CD14-positive monocyte (primary cell): ENCODE data around the gene FOXD3. TPM values are rescaled to one million over a fixed set of nuclear protein-coding genes. Genes with fewer than 3 reads are reported as not detected.

Experiments
- DNase-seq, 3 donors: peaks; one replicate each; pipeline ENCODE4 v3.0.0-alpha.2; 2011 to 2022
- H2AFZ ChIP-seq: 2 replicates; pipeline ENCODE4 v1.6.0; 2012; ENCODE audit warnings: mild to moderate bottlenecking, low read depth, low read length, inconsistent platforms; ENCODE audit not compliant: insufficient read depth, poor library complexity, severe bottlenecking
- H3K27ac ChIP-seq, 2 donors: 1 replicate in 1 of 2; 2 replicates in 1 of 2; pipeline ENCODE4 v1.5.1; 2012 to 2013; ENCODE audit warnings: low read length in 2 of 2, control low read depth in 1 of 2, inconsistent platforms in 1 of 2, low read depth in 1 of 2, mild to moderate bottlenecking in 1 of 2
- H3K27me3 ChIP-seq, 2 donors: one replicate each; pipeline versions ENCODE4 v1.6.0 to v1.6.1; 2011 to 2013; ENCODE audit warnings: low read length in 2 of 2; ENCODE audit not compliant: control insufficient read depth in 2 of 2, insufficient read depth in 2 of 2
- H3K36me3 ChIP-seq, 2 donors: replicated peaks in 1 of 2; 1 replicate in 1 of 2; 2 replicates in 1 of 2; pipeline versions ENCODE4 v1.5.1 to v1.6.1; 2012 to 2013; ENCODE audit warnings: low read length in 2 of 2, control low read depth in 1 of 2, inconsistent platforms in 1 of 2, mild to moderate bottlenecking in 1 of 2; ENCODE audit not compliant: insufficient read depth in 2 of 2, control insufficient read depth in 1 of 2
- H3K4me1 ChIP-seq, 2 donors: 1 replicate in 1 of 2; 2 replicates in 1 of 2; pipeline versions ENCODE4 v1.5.1 to v1.6.1; 2012 to 2013; ENCODE audit warnings: low read length in 2 of 2, control low read depth in 1 of 2, inconsistent platforms in 1 of 2, mild to moderate bottlenecking in 1 of 2, moderate library complexity in 1 of 2; ENCODE audit not compliant: insufficient read depth in 2 of 2, control insufficient read depth in 1 of 2
- H3K4me2 ChIP-seq: replicated peaks from 2 replicates; pipeline ENCODE3; 2012; ENCODE audit warnings: low read length, moderate library complexity, mild to moderate bottlenecking; ENCODE audit not compliant: poor library complexity, severe bottlenecking; ENCODE audit errors: extremely low read depth
- H3K4me3 ChIP-seq, 3 experiments: fragments of 200-600 bp in 1 of 3; sonication (generic) in 1 of 3; replicated peaks in 1 of 3; 1 replicate in 2 of 3; 2 replicates in 1 of 3; pipeline ENCODE4 v1.5.1; 2011 to 2013; ENCODE audit warnings: low read length in 3 of 3, mild to moderate bottlenecking in 3 of 3, control low read depth in 2 of 3, low read depth in 2 of 3, inconsistent platforms in 1 of 3, moderate library complexity in 1 of 3
- H3K79me2 ChIP-seq: 2 replicates; pipeline ENCODE4 v1.6.0; 2012; ENCODE audit warnings: mild to moderate bottlenecking, control low read depth, inconsistent platforms, low read length, moderate library complexity; ENCODE audit not compliant: insufficient read depth
- H3K9ac ChIP-seq: 2 replicates; pipeline ENCODE4 v1.6.0; 2017; ENCODE audit warnings: low read length, mild to moderate bottlenecking; ENCODE audit not compliant: insufficient read depth, poor library complexity, severe bottlenecking
- H3K9me3 ChIP-seq, 2 donors: replicated peaks in 1 of 2; 1 replicate in 1 of 2; 2 replicates in 1 of 2; pipeline versions ENCODE4 v1.5.1 to v1.6.1; 2012 to 2013; ENCODE audit warnings: low read length in 2 of 2, control low read depth in 1 of 2; ENCODE audit not compliant: control insufficient read depth in 1 of 2, insufficient read depth in 1 of 2
- H4K20me1 ChIP-seq: 2 replicates; pipeline ENCODE4 v1.6.0; 2012; ENCODE audit warnings: mild to moderate bottlenecking, low read length, control low read depth, moderate library complexity; ENCODE audit not compliant: insufficient read depth
- H3K27ac Mint-ChIP-seq, 7 donors: one replicate each; pipeline ENCODE4 v1.8.0; 2020; ENCODE audit warnings: mild to moderate bottlenecking in 7 of 7, mixed read lengths in 7 of 7, moderate library complexity in 6 of 7, inconsistent platforms in 2 of 7
- H3K27me3 Mint-ChIP-seq, 3 donors: one replicate each; pipeline ENCODE4 v1.8.0; 2021 to 2022; ENCODE audit warnings: low read depth in 3 of 3, mild to moderate bottlenecking in 3 of 3, mixed read lengths in 3 of 3, moderate library complexity in 3 of 3, inconsistent platforms in 1 of 3
- H3K36me3 Mint-ChIP-seq, 2 donors: one replicate each; pipeline ENCODE4 v1.8.0; 2020; ENCODE audit warnings: mixed read lengths in 2 of 2, inconsistent platforms in 1 of 2, mild to moderate bottlenecking in 1 of 2
- H3K4me1 Mint-ChIP-seq: one replicate; pipeline ENCODE4 v1.8.0; 2020; ENCODE audit warnings: mild to moderate bottlenecking, mixed read lengths
- H3K4me3 Mint-ChIP-seq, 2 donors: one replicate each; pipeline ENCODE4 v1.8.0; 2020; ENCODE audit warnings: mild to moderate bottlenecking in 2 of 2, mixed read lengths in 2 of 2, moderate library complexity in 1 of 2
- H3K9me3 Mint-ChIP-seq, 7 donors: one replicate each; pipeline ENCODE4 v1.8.0; 2020 to 2022; ENCODE audit warnings: mixed read lengths in 7 of 7, mild to moderate bottlenecking in 6 of 7, moderate library complexity in 6 of 7, inconsistent platforms in 2 of 7
- WGBS: methylation state at CpG from one replicate; pipeline ENCODE4 v1.1.5; 2013; ENCODE audit warnings: missing lambda C conversion rate; ENCODE audit not compliant: insufficient coverage; 5-methylcytosine and 5-hydroxymethylcytosine counted together
- intact Hi-C, 2 donors: fragments of 100-400 bp; cut with micrococcal nuclease; formaldehyde crosslinking; loops; one replicate each; pipeline versions ENCODE4 v1.15.0 to v1.15.1; 2023
- polyA plus RNA-seq, 3 donors: library from polyadenylated mRNA; depleted of rRNA in 1 of 3; unstranded in 2 of 3; stranded (reverse) in 1 of 3; fragments of 300-500 nt in 2 of 3; fragments of >200 nt in 1 of 3; fragmentation: Illumina TruSeq in 2 of 3; gene quantifications; 1 replicate in 2 of 3; 2 replicates in 1 of 3; pipeline ENCODE4 v1.2.3, GENCODE V29; 2012 to 2021
- TF ChIP-seq, protein P1 (sequence below): fragments of 200-600 bp; IDR thresholded peaks from one replicate; pipeline ENCODE4 v1.8.0; 2022; ENCODE audit warnings: antibody characterized with exemption, mild to moderate bottlenecking

The FOXD3 gene
- polyA plus RNA-seq, 3 donors = not detected

DNA sequence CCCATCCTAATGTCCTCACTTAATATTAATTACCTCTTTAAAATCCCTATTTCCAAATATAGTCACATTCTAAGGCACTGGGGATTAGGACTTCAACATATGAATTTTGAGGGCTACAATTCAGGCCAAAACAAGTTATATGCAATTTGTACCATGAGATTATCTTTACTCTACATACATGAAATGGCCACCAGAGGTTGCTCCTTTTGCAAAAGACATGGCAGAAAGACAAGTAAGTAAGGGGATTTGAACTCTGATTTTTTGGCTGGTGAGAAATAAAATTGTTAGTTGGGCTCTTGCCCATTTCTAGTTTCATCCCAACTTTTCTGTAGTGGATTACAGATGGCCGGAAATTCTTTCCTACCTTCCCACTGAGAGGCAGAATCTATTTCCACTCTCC, 40.2 kb downstream of the FOXD3 start:
- H3K36me3 Mint-ChIP-seq = no peaks in the 10 kb centered on the region
- peaks cover 7 to 18% (median 16%) of the 10 kb centered on the region in 3 donors for H3K27me3 Mint-ChIP-seq
- Histone ChIP-seq H3K4me3 (no peak overlapping the region), H3K9me3 (no peaks in the 10 kb centered on the region), H3K36me3 (no peaks in the 10 kb centered on the region), H2AFZ (no peak overlapping the region), H3K9ac (no peak overlapping the region), H3K27me3 (no peaks in the 10 kb centered on the region), H3K79me2 (no peaks in the 10 kb centered on the region), H3K27ac (no peak overlapping the region), H4K20me1 (no peaks in the 10 kb centered on the region), H3K4me1 (peaks cover 5 to 6% of the 10 kb centered on the region in 2 donors), H3K4me2 (no peak overlapping the region)
- peaks cover 5% of the 10 kb centered on the region for H3K4me1 Mint-ChIP-seq
- no peak overlapping the region for H3K27ac Mint-ChIP-seq
- intact Hi-C loops = loop anchor here in 1 of 2 donors (10.0 kb wide), 1 partner anchor 162 kb away; the partner anchor contains the start of genes EFCAB7 and ITGB3BP
- peaks cover 0 to 2% (median 0%) of the 10 kb centered on the region in 7 donors for H3K9me3 Mint-ChIP-seq
- DNase-seq = no peak
- H3K4me3 Mint-ChIP-seq = no peak overlapping the region
- TF ChIP-seq, protein P1, sequence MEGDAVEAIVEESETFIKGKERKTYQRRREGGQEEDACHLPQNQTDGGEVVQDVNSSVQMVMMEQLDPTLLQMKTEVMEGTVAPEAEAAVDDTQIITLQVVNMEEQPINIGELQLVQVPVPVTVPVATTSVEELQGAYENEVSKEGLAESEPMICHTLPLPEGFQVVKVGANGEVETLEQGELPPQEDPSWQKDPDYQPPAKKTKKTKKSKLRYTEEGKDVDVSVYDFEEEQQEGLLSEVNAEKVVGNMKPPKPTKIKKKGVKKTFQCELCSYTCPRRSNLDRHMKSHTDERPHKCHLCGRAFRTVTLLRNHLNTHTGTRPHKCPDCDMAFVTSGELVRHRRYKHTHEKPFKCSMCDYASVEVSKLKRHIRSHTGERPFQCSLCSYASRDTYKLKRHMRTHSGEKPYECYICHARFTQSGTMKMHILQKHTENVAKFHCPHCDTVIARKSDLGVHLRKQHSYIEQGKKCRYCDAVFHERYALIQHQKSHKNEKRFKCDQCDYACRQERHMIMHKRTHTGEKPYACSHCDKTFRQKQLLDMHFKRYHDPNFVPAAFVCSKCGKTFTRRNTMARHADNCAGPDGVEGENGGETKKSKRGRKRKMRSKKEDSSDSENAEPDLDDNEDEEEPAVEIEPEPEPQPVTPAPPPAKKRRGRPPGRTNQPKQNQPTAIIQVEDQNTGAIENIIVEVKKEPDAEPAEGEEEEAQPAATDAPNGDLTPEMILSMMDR = no peak
- no CpG with 5 or more reads among the region's 1 CpG for WGBS

DNA sequence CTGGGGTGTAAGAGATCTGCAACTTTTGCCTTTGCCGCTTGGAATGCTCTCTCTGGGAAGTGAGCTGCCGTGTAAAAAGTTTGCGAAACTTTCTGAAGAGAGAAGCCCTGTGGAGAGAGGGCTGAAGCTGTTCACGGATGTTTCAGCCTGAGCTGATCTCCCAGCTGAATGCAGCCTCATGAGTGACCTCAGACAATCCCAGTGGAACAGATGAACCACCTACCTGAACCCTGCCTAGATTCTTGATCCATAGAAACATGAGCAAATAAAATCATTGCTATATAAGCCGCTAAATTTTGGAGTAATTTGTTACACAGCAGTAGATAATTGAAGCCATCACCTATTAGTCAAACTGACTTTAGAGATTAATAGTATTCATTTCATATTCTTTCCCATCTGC, 40.6 kb downstream of the FOXD3 start:
- no peaks in the 10 kb centered on the region for H4K20me1 ChIP-seq
- no peaks in the 10 kb centered on the region for H3K36me3 ChIP-seq
- Mint-ChIP-seq H3K27me3 (peaks cover 7 to 18% (median 16%) of the 10 kb centered on the region in 3 donors), H3K27ac (no peak overlapping the region), H3K36me3 (no peaks in the 10 kb centered on the region), H3K9me3 (peaks cover 0 to 2% (median 0%) of the 10 kb centered on the region in 7 donors), H3K4me3 (no peak overlapping the region), H3K4me1 (peaks cover 7% of the 10 kb centered on the region)
- intact Hi-C loops = loop anchor here in 1 of 2 donors (10.0 kb wide), 1 partner anchor 162 kb away; the partner anchor contains the start of genes EFCAB7 and ITGB3BP
- 82% methylated on average over 3 of the region's 5 CpGs for WGBS
- no peak overlapping the region for H3K4me3 ChIP-seq
- TF ChIP-seq, protein P1 = no peak
- no peak overlapping the region for H3K4me2 ChIP-seq
- no peak for DNase-seq
- H3K27ac ChIP-seq = no peak overlapping the region
- H3K4me1 ChIP-seq = peaks cover 6 to 10% of the 10 kb centered on the region in 2 donors
- H3K27me3 ChIP-seq = no peaks in the 10 kb centered on the region
- no peak overlapping the region for H3K9ac ChIP-seq
- H2AFZ ChIP-seq = no peak overlapping the region
- H3K9me3 ChIP-seq = no peaks in the 10 kb centered on the region
- H3K79me2 ChIP-seq = no peaks in the 10 kb centered on the region
